Hepatocyte (in vitro differentiated cells): ENCODE data around the gene OXSM.

Source experiments
- EZH2phosphoT487 ChIP-seq: fragments of 200-600 bp; sonication (generic); IDR thresholded peaks from one replicate; pipeline ENCODE4 v1.6.1; 2018; ENCODE audit warnings: antibody characterized with exemption, mild to moderate bottlenecking, low read depth, moderate library complexity; ENCODE audit not compliant: unreplicated experiment, severe bottlenecking
- TF ChIP-seq, protein P1 (sequence below): fragments of 200-600 bp; sonication (generic); IDR thresholded peaks from 2 replicates; pipeline ENCODE4 v1.5.1; 2016; ENCODE audit warnings: antibody characterized with exemption, mild to moderate bottlenecking; ENCODE audit not compliant: poor library complexity

DNA sequence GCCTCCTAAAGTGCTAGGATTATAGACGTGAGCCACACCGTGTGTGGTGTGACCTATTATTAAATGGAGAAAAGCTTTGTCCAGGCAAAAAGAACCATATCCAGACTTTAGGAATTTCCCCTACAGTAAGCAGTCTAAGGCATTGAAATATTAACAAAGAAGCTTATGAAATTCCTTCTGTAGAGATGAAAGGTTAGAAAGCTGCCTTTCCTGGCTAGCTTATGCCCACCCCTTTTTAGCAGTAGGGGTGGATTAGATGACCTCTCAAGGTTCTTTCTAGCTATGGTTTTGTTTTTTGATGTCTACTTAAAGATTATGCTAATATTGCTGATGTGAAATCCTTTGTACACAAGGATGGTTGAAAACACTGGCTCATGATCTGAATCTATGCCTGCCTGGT lies 13.9 kb downstream of the OXSM start:
- TF ChIP-seq, protein P1, sequence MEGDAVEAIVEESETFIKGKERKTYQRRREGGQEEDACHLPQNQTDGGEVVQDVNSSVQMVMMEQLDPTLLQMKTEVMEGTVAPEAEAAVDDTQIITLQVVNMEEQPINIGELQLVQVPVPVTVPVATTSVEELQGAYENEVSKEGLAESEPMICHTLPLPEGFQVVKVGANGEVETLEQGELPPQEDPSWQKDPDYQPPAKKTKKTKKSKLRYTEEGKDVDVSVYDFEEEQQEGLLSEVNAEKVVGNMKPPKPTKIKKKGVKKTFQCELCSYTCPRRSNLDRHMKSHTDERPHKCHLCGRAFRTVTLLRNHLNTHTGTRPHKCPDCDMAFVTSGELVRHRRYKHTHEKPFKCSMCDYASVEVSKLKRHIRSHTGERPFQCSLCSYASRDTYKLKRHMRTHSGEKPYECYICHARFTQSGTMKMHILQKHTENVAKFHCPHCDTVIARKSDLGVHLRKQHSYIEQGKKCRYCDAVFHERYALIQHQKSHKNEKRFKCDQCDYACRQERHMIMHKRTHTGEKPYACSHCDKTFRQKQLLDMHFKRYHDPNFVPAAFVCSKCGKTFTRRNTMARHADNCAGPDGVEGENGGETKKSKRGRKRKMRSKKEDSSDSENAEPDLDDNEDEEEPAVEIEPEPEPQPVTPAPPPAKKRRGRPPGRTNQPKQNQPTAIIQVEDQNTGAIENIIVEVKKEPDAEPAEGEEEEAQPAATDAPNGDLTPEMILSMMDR = no peak
- TF ChIP-seq EZH2phosphoT487 = no peak
